ENCODE results near the gene CCDC169. TPM values are rescaled to one million over a fixed set of nuclear protein-coding genes. Genes with fewer than 3 reads are reported as not detected.

Gene CCDC169
- not detected for total RNA-seq
- 0 to 0.08 reads per million in 2 donors for total RNA-seq

GRCh38 chr13:36297366-36298338, at the start of gene CCDC169:
Gene CCDC169, minus strand, starts transcription at chr13:36297814. Its CDS starts 95 bp downstream, at chr13:36297719.
- peak; percentile 42 to 55 (median 51) for DNase-seq
- H3K27me3 Mint-ChIP-seq = peaks cover 8% of the 10 kb centered on the region
- no peaks in the 10 kb centered on the region for H3K36me3 Mint-ChIP-seq (ENCODE audit: low read depth)
- peaks cover 15% of the 10 kb centered on the region for H3K4me1 Mint-ChIP-seq
- H3K4me3 Mint-ChIP-seq = peak within 1 kb of the TSS; percentile 90
- H3K27ac Mint-ChIP-seq = peak within 1 kb of the TSS; percentile 3
- peak; percentile 94 for ATAC-seq
- no peaks in the 10 kb centered on the region for H3K9me3 ChIP-seq (ENCODE audit: control insufficient read depth, low read length, poor library complexity, severe bottlenecking)

GRCh38 chr13:36346222-36347083, 48.8 kb upstream of the CCDC169 start, which contains the start of gene SPART:
Gene SPART, minus strand, starts transcription at chr13:36346394. Its CDS starts 10,564 bp downstream, at chr13:36335830.
- peak; percentile 84 for ATAC-seq
- Mint-ChIP-seq H3K27ac (peak within 1 kb of the TSS; percentile 98), H3K4me1 (peaks cover 25% of the 10 kb centered on the region), H3K27me3 (peaks cover 5% of the 10 kb centered on the region), H3K4me3 (peak within 1 kb of the TSS; percentile 96), H3K36me3 (ENCODE audit: low read depth) (peaks cover 2% of the 10 kb centered on the region)
- peak; percentile 66 to 80 (median 77) for DNase-seq
- H3K9me3 ChIP-seq (ENCODE audit: control insufficient read depth, low read length, poor library complexity, severe bottlenecking) = no peaks in the 10 kb centered on the region

GRCh38 chr13:36345438-36346221, 48.0 kb upstream of the CCDC169 start:
- no peaks in the 10 kb centered on the region for H3K9me3 ChIP-seq (ENCODE audit: control insufficient read depth, low read length, poor library complexity, severe bottlenecking)
- H3K27me3 Mint-ChIP-seq = peaks cover 5% of the 10 kb centered on the region
- peak overlapping the region; percentile 96 for H3K4me3 Mint-ChIP-seq
- ATAC-seq (peak; percentile 47), DNase-seq (peak; percentile 12 to 34 (median 19))
- H3K27ac Mint-ChIP-seq = peak overlapping the region; percentile 98
- peaks cover 2% of the 10 kb centered on the region for H3K36me3 Mint-ChIP-seq (ENCODE audit: low read depth)
- peaks cover 28% of the 10 kb centered on the region for H3K4me1 Mint-ChIP-seq

- peaks cover 2% of the 10 kb centered on the region for H3K36me3 Mint-ChIP-seq (ENCODE audit: low read depth)
- H3K27me3 Mint-ChIP-seq = no peaks in the 10 kb centered on the region
- peak in 1 of 3 donors; percentile 9 for DNase-seq
- H3K27ac Mint-ChIP-seq = peak overlapping the region; percentile 98
- peak; percentile 18 for ATAC-seq
- peak overlapping the region; percentile 96 for H3K4me3 Mint-ChIP-seq
- H3K9me3 ChIP-seq (ENCODE audit: control insufficient read depth, low read length, poor library complexity, severe bottlenecking) = no peaks in the 10 kb centered on the region
- peaks cover 28% of the 10 kb centered on the region for H3K4me1 Mint-ChIP-seq
These were observed 47.3 kb upstream of the CCDC169 start for GRCh38 chr13:36344886-36345437.

- no peaks in the 10 kb centered on the region for H3K27me3 Mint-ChIP-seq
- DNase-seq (no peak), ATAC-seq (no peak)
- H3K4me1 Mint-ChIP-seq = peaks cover 34% of the 10 kb centered on the region
- peak overlapping the region; percentile 71 for H3K4me3 Mint-ChIP-seq
- H3K36me3 Mint-ChIP-seq (ENCODE audit: low read depth) = peaks cover 2% of the 10 kb centered on the region
- peak overlapping the region; percentile 89 for H3K27ac Mint-ChIP-seq
- no peaks in the 10 kb centered on the region for H3K9me3 ChIP-seq (ENCODE audit: control insufficient read depth, low read length, poor library complexity, severe bottlenecking)
These were observed 46.6 kb upstream of the CCDC169 start for GRCh38 chr13:36344173-36344572.

- peaks cover 38% of the 10 kb centered on the region for H3K4me1 Mint-ChIP-seq
- H3K9me3 ChIP-seq (ENCODE audit: control insufficient read depth, low read length, poor library complexity, severe bottlenecking) = no peaks in the 10 kb centered on the region
- no peaks in the 10 kb centered on the region for H3K27me3 Mint-ChIP-seq
- ATAC-seq = no peak
- peaks cover 2% of the 10 kb centered on the region for H3K36me3 Mint-ChIP-seq (ENCODE audit: low read depth)
- peak overlapping the region; percentile 71 for H3K4me3 Mint-ChIP-seq
- DNase-seq = no peak
- H3K27ac Mint-ChIP-seq = peak overlapping the region; percentile 89
These were observed 46.2 kb upstream of the CCDC169 start for GRCh38 chr13:36343766-36344165.

GRCh38 chr13:36342715-36343114, 45.1 kb upstream of the CCDC169 start:
- peaks cover 46% of the 10 kb centered on the region for H3K4me1 Mint-ChIP-seq
- H3K4me3 Mint-ChIP-seq = peak overlapping the region; percentile 3
- no peak for ATAC-seq
- no peaks in the 10 kb centered on the region for H3K9me3 ChIP-seq (ENCODE audit: control insufficient read depth, low read length, poor library complexity, severe bottlenecking)
- peaks cover 2% of the 10 kb centered on the region for H3K36me3 Mint-ChIP-seq (ENCODE audit: low read depth)
- H3K27ac Mint-ChIP-seq = peak overlapping the region; percentile 8
- no peak for DNase-seq
- H3K27me3 Mint-ChIP-seq = no peaks in the 10 kb centered on the region

GRCh38 chr13:36341718-36342117, 44.1 kb upstream of the CCDC169 start:
- no peaks in the 10 kb centered on the region for H3K9me3 ChIP-seq (ENCODE audit: control insufficient read depth, low read length, poor library complexity, severe bottlenecking)
- H3K27ac Mint-ChIP-seq = peak overlapping the region; percentile 56
- H3K27me3 Mint-ChIP-seq = no peaks in the 10 kb centered on the region
- H3K4me3 Mint-ChIP-seq = no peak overlapping the region
- DNase-seq (no peak), ATAC-seq (no peak)
- H3K4me1 Mint-ChIP-seq = peaks cover 51% of the 10 kb centered on the region
- H3K36me3 Mint-ChIP-seq (ENCODE audit: low read depth) = peaks cover 4% of the 10 kb centered on the region

GRCh38 chr13:36339600-36340155, 42.1 kb upstream of the CCDC169 start:
- H3K9me3 ChIP-seq (ENCODE audit: control insufficient read depth, low read length, poor library complexity, severe bottlenecking) = no peaks in the 10 kb centered on the region
- peaks cover 52% of the 10 kb centered on the region for H3K4me1 Mint-ChIP-seq
- ATAC-seq (no peak), DNase-seq (no peak)
- no peak overlapping the region for H3K27ac Mint-ChIP-seq
- peaks cover 6% of the 10 kb centered on the region for H3K36me3 Mint-ChIP-seq (ENCODE audit: low read depth)
- H3K27me3 Mint-ChIP-seq = no peaks in the 10 kb centered on the region
- no peak overlapping the region for H3K4me3 Mint-ChIP-seq

GRCh38 chr13:36337938-36338641, 40.5 kb upstream of the CCDC169 start:
- no peak for DNase-seq
- Mint-ChIP-seq H3K4me3 (no peak overlapping the region), H3K27ac (no peak overlapping the region), H3K27me3 (no peaks in the 10 kb centered on the region), H3K4me1 (peaks cover 54% of the 10 kb centered on the region), H3K36me3 (ENCODE audit: low read depth) (peaks cover 6% of the 10 kb centered on the region)
- H3K9me3 ChIP-seq (ENCODE audit: control insufficient read depth, low read length, poor library complexity, severe bottlenecking) = no peaks in the 10 kb centered on the region
- no peak for ATAC-seq

- Mint-ChIP-seq H3K4me1 (peaks cover 37% of the 10 kb centered on the region), H3K4me3 (no peak overlapping the region), H3K36me3 (ENCODE audit: low read depth) (peaks cover 13% of the 10 kb centered on the region), H3K27ac (no peak overlapping the region), H3K27me3 (no peaks in the 10 kb centered on the region)
- DNase-seq (no peak), ATAC-seq (no peak)
- H3K9me3 ChIP-seq (ENCODE audit: control insufficient read depth, low read length, poor library complexity, severe bottlenecking) = no peaks in the 10 kb centered on the region
These were observed 35.4 kb upstream of the CCDC169 start for GRCh38 chr13:36332986-36333385.

All from T-helper 17 cell (primary cell).